ENCODE measurements around the gene FARS2.

Gene FARS2

DNA sequence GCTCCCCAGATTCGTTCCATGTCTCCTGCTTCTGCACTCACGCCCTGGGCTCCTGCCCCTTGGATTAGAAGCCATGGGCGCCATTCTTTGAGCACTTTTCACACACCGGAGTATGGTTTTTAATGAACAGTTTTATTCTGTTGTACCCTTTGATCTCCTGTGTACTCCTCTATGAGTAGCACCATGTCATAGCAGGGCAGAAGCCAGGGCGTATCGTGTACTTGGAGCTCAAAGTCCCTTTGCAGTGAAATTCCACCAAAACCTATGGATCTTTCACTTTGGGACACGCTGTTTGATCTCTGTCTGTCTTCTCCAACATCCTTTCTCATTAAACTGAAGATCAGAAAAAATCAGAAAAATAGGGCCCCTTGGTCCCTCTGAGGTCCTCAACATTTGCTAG, 470.1 kb downstream of the FARS2 start:
- H2AFZ ChIP-seq (ENCODE audit: low read depth, low read length), result no peak overlapping the region
- no peaks in the 10 kb centered on the region for H3K36me3 ChIP-seq (replicated peaks; ENCODE audit: low read depth, low read length)
- no peak overlapping the region for H3K27ac ChIP-seq (ENCODE audit: low read length)
- no peaks in the 10 kb centered on the region for H3K9me3 ChIP-seq (ENCODE audit: insufficient read depth, low read length)
- H3K79me2 ChIP-seq (ENCODE audit: low read length), result no peaks in the 10 kb centered on the region
- H3K27me3 ChIP-seq (ENCODE audit: low read depth, low read length), result peaks cover 15% of the 10 kb centered on the region; the same call in 1 of the 2 replicates
- H3K4me1 ChIP-seq (ENCODE audit: low read length), result peaks cover 15% of the 10 kb centered on the region
- no peak overlapping the region for H3K9ac ChIP-seq (ENCODE audit: low read length)
- H3K4me3 ChIP-seq (ENCODE audit: low read length), result no peak overlapping the region
- no peak overlapping the region for H3K4me2 ChIP-seq (ENCODE audit: low read length)
- peaks cover 18% of the 10 kb centered on the region; the same call in 1 of the 2 replicates for H4K20me1 ChIP-seq (ENCODE audit: insufficient read depth, low read length)
- TF ChIP-seq, protein P1, sequence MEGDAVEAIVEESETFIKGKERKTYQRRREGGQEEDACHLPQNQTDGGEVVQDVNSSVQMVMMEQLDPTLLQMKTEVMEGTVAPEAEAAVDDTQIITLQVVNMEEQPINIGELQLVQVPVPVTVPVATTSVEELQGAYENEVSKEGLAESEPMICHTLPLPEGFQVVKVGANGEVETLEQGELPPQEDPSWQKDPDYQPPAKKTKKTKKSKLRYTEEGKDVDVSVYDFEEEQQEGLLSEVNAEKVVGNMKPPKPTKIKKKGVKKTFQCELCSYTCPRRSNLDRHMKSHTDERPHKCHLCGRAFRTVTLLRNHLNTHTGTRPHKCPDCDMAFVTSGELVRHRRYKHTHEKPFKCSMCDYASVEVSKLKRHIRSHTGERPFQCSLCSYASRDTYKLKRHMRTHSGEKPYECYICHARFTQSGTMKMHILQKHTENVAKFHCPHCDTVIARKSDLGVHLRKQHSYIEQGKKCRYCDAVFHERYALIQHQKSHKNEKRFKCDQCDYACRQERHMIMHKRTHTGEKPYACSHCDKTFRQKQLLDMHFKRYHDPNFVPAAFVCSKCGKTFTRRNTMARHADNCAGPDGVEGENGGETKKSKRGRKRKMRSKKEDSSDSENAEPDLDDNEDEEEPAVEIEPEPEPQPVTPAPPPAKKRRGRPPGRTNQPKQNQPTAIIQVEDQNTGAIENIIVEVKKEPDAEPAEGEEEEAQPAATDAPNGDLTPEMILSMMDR (IDR thresholded peaks at IDR 0.05; ENCODE audit: low read depth, low read length), result no peak
- no peak for TF ChIP-seq EZH2phosphoT487 (IDR thresholded peaks at IDR 0.05; ENCODE audit: low read depth)

DNA sequence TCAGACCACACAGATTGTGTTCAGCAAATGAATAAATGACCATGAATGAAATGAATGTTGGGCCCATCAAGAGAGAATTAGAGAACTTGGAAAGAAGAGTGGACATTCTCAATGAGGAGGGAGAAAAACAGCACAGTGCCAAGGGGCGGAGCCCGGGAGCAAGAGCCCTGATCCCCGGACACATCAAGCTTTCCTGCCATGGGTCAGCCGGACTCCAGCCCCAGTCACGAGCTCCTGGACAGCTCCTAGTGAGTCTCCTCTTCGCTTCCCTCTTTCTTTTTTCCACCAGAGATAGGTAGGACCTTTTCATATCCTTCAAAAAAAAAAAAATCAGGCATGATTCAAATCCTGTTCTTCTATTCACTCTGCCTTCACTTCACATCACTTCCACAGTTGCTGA, 471.2 kb downstream of the FARS2 start:
- Histone ChIP-seq H3K4me2 (ENCODE audit: low read length) (no peak overlapping the region), H3K4me3 (ENCODE audit: low read length) (no peak overlapping the region), H3K9me3 (ENCODE audit: insufficient read depth, low read length) (no peaks in the 10 kb centered on the region), H4K20me1 (ENCODE audit: insufficient read depth, low read length) (peaks cover 18% of the 10 kb centered on the region; the same call in 1 of the 2 replicates), H3K27ac (ENCODE audit: low read length) (no peak overlapping the region), H2AFZ (ENCODE audit: low read depth, low read length) (no peak overlapping the region), H3K36me3 (replicated peaks; ENCODE audit: low read depth, low read length) (no peaks in the 10 kb centered on the region), H3K27me3 (ENCODE audit: low read depth, low read length) (peaks cover 15% of the 10 kb centered on the region; the same call in 1 of the 2 replicates), H3K79me2 (ENCODE audit: low read length) (no peaks in the 10 kb centered on the region), H3K4me1 (ENCODE audit: low read length) (peaks cover 15% of the 10 kb centered on the region), H3K9ac (ENCODE audit: low read length) (no peak overlapping the region)
- TF ChIP-seq, protein P1 (IDR thresholded peaks at IDR 0.05; ENCODE audit: low read depth, low read length), result no peak
- TF ChIP-seq EZH2phosphoT487 (IDR thresholded peaks at IDR 0.05; ENCODE audit: low read depth), result no peak

DNA sequence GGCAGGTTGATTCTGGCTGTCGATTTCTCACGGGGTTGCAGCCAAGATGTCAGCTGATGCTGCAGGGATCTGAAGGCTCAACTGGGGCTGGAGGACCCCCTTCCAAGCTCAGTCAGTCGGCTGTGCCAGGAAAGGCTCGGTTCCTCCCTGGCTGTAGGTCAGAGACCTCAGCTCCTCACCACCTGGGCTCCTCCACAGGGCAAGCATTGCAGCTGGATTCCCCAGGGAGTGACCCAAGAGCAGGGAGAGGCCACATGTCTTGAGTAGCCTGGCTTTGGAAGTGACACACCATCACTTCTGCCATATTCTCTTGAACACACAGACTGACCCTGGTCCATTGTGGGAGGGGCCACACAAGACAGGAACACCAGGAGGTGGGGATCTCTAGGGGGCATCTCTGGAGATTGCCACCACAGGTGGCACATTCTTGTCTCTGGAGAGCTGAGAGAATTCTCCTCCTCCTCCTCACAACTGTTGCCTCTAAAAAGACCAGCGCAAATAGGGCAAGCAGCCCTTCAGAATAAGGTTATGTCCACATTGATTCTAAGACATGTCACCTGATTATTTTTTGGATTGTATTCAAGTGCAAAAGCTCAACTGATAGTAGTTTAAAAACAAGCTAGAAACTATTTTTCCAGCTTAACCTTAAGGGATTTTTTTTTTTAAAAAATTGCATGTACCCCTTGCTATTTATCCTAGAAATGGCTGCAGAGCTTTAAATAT, 474.9 kb downstream of the FARS2 start:
- Histone ChIP-seq H3K4me3 (ENCODE audit: low read length) (no peak overlapping the region), H3K9me3 (ENCODE audit: insufficient read depth, low read length) (no peaks in the 10 kb centered on the region), H3K27me3 (ENCODE audit: low read depth, low read length) (no peaks in the 10 kb centered on the region), H2AFZ (ENCODE audit: low read depth, low read length) (no peak overlapping the region), H3K79me2 (ENCODE audit: low read length) (no peaks in the 10 kb centered on the region), H4K20me1 (ENCODE audit: insufficient read depth, low read length) (no peaks in the 10 kb centered on the region), H3K36me3 (replicated peaks; ENCODE audit: low read depth, low read length) (no peaks in the 10 kb centered on the region), H3K4me2 (ENCODE audit: low read length) (no peak overlapping the region), H3K27ac (ENCODE audit: low read length) (no peak overlapping the region), H3K4me1 (ENCODE audit: low read length) (no peaks in the 10 kb centered on the region), H3K9ac (ENCODE audit: low read length) (no peak overlapping the region)
- TF ChIP-seq, protein P1 (IDR thresholded peaks at IDR 0.05; ENCODE audit: low read depth, low read length), result no peak
- no peak for TF ChIP-seq EZH2phosphoT487 (IDR thresholded peaks at IDR 0.05; ENCODE audit: low read depth)

DNA sequence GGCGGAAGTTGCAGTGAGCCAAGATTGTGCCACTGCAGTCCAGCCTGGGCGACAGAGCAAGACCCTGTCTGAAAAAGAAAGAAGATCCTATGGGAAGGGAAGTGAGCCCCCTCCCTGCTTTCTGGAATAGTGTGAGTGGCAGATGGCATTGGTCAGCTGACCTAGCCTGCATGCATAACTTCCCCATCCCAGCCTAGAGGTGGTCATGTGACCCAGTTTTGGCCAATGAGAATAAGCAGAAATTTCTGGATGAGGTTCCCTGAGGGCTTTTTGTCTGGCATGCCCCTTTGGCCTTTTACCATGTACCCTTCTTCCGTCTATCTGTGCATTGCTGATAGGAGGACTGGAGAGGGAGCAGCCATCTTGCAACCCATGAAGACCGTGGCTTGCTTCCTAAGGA, 476.1 kb downstream of the FARS2 start:
- Histone ChIP-seq H3K27ac (ENCODE audit: low read length) (no peak overlapping the region), H4K20me1 (ENCODE audit: insufficient read depth, low read length) (no peaks in the 10 kb centered on the region), H3K4me3 (ENCODE audit: low read length) (no peak overlapping the region), H2AFZ (ENCODE audit: low read depth, low read length) (no peak overlapping the region), H3K9me3 (ENCODE audit: insufficient read depth, low read length) (no peaks in the 10 kb centered on the region), H3K27me3 (ENCODE audit: low read depth, low read length) (no peaks in the 10 kb centered on the region), H3K79me2 (ENCODE audit: low read length) (no peaks in the 10 kb centered on the region), H3K36me3 (replicated peaks; ENCODE audit: low read depth, low read length) (no peaks in the 10 kb centered on the region), H3K4me1 (ENCODE audit: low read length) (no peaks in the 10 kb centered on the region), H3K9ac (ENCODE audit: low read length) (no peak overlapping the region), H3K4me2 (ENCODE audit: low read length) (no peak overlapping the region)
- TF ChIP-seq, protein P1 (IDR thresholded peaks at IDR 0.05; ENCODE audit: low read depth, low read length), result no peak
- no peak for TF ChIP-seq EZH2phosphoT487 (IDR thresholded peaks at IDR 0.05; ENCODE audit: low read depth)

Data from OCI-LY3 (cell line).